Omental fat pad (tissue), 4 donors: ENCODE results near the gene BACH2. TPM values are rescaled to one million over a fixed set of nuclear protein-coding genes. Genes with fewer than 3 reads are reported as not detected.
"Not testable (repeated sequence)": the region's sequence is repeated elsewhere in the genome, so short reads cannot be mapped to it uniquely, and the experiment has no call there.

ENCODE experiments used
- ATAC-seq: fragments of 150-250 bp; one replicate; pipeline ENCODE4 v1.9.1; 2016; ENCODE audit warnings: mild to moderate bottlenecking, moderate library complexity; ENCODE audit not compliant: low FRiP score
- DNase-seq: peaks from one replicate; pipeline ENCODE4 v3.0.0-alpha.2; 2019; ENCODE audit warnings: low spot score
- CTCF ChIP-seq, 3 donors: fragments of 450-650 bp; IDR thresholded peaks; one replicate each; pipeline ENCODE4 v1.5.1; 2016 to 2017; ENCODE audit warnings: antibody characterized with exemption in 3 of 3, mild to moderate bottlenecking in 3 of 3, moderate library complexity in 2 of 3
- total RNA-seq, 4 donors: library from RNA; depleted of rRNA; stranded (reverse); fragments of >200 nt; gene quantifications; one replicate each; pipeline ENCODE4 v1.1.0, GENCODE V29; 2016

The BACH2 gene
- total RNA-seq, 4 donors from 2014 or later: 4.0 to 9.4 (median 7.0) TPM

- ATAC-seq (no peak), DNase-seq (no peak)
- no peak for TF ChIP-seq CTCF (IDR thresholded peaks at IDR 0.05)
Measured at GRCh38 chr6:90118581-90118980, 178.1 kb downstream of the BACH2 start.

GRCh38 chr6:90118069-90118468 is 178.6 kb downstream of the BACH2 start:
- no peak for TF ChIP-seq CTCF (IDR thresholded peaks at IDR 0.05)
- no peak for ATAC-seq
- no peak for DNase-seq

- DNase-seq, ATAC-seq: not testable (repeated sequence)
Measured at GRCh38 chr6:90116126-90116525, 180.5 kb downstream of the BACH2 start.

GRCh38 chr6:90113389-90113788 is 183.3 kb downstream of the BACH2 start:
- TF ChIP-seq CTCF (IDR thresholded peaks at IDR 0.05): no peak
- ATAC-seq: no peak
- no peak for DNase-seq

GRCh38 chr6:90111387-90111786 is 185.3 kb downstream of the BACH2 start:
- ATAC-seq (no peak), DNase-seq (no peak)

GRCh38 chr6:90110971-90111370 is 185.7 kb downstream of the BACH2 start:
- ATAC-seq: no peak

More at GRCh38 chr6:90111387-90111786, 185.3 kb downstream of the BACH2 start:
- TF ChIP-seq CTCF (IDR thresholded peaks at IDR 0.05): no peak

GRCh38 chr6:90109141-90109540 is 187.5 kb downstream of the BACH2 start:
- no peak for TF ChIP-seq CTCF (IDR thresholded peaks at IDR 0.05)
- ATAC-seq: no peak
- DNase-seq: no peak

More at GRCh38 chr6:90110971-90111370, 185.7 kb downstream of the BACH2 start:
- no peak for DNase-seq
- TF ChIP-seq CTCF (IDR thresholded peaks at IDR 0.05): no peak
